Esophagus muscularis mucosa (tissue), 4 donors: ENCODE results near the gene POLR2E. TPM values are rescaled to one million over a fixed set of nuclear protein-coding genes. Genes with fewer than 3 reads are reported as not detected.
A peak's percentile ranks its signal among the peaks of the same experiment; 100 is the strongest.

Experiments
- DNase-seq: peaks from one replicate; pipeline ENCODE4 v3.0.0-alpha.2; 2017; ENCODE audit errors: extremely low spot score
- H3K27ac ChIP-seq, 4 donors: fragments of 200-600 bp; sonication (generic); replicated peaks in 1 of 4; 1 replicate in 3 of 4; 2 replicates in 1 of 4; pipeline ENCODE4 v1.5.1; 2016 to 2019; ENCODE audit warnings: mild to moderate bottlenecking in 1 of 4
- H3K27me3 ChIP-seq, 4 donors: fragments of 200-600 bp; sonication (generic); one replicate each; pipeline versions ENCODE4 v1.5.1 to v1.6.0; 2016 to 2019
- H3K36me3 ChIP-seq, 4 donors: fragments of 200-600 bp; sonication (generic); one replicate each; pipeline ENCODE4 v1.5.1; 2016 to 2019
- H3K4me1 ChIP-seq, 4 donors: fragments of 200-600 bp; sonication (generic); one replicate each; pipeline ENCODE4 v1.5.1; 2016 to 2019
- H3K4me3 ChIP-seq, 4 donors: fragments of 200-600 bp; sonication (generic); 1 replicate in 2 of 4; 2 replicates in 2 of 4; pipeline ENCODE4 v1.5.1; 2016 to 2019; ENCODE audit warnings: mild to moderate bottlenecking in 4 of 4, moderate library complexity in 1 of 4
- H3K9me3 ChIP-seq, 4 donors: fragments of 200-600 bp; sonication (generic); 1 replicate in 3 of 4; 2 replicates in 1 of 4; pipeline ENCODE4 v1.5.1; 2016 to 2019
- CTCF ChIP-seq, 3 experiments: fragments of 200-600 bp in 2 of 3; fragments of 450-650 bp in 1 of 3; sonication (generic) in 2 of 3; IDR thresholded peaks; one replicate each; pipeline ENCODE4 v1.5.1; 2017 to 2019; ENCODE audit warnings: antibody characterized with exemption in 3 of 3, mild to moderate bottlenecking in 2 of 3, moderate library complexity in 1 of 3
- EP300 ChIP-seq: sonication (generic); formaldehyde crosslinking; IDR thresholded peaks from one replicate; pipeline ENCODE4 v1.6.1; 2017; ENCODE audit warnings: antibody characterized with exemption
- POLR2A ChIP-seq: fragments of 450-650 bp; IDR thresholded peaks from one replicate; pipeline ENCODE4 v1.6.1; 2017; ENCODE audit warnings: antibody characterized with exemption, moderate library complexity, mild to moderate bottlenecking, low read depth
- POLR2AphosphoS5 ChIP-seq, 2 donors: sonication (generic); formaldehyde crosslinking; IDR thresholded peaks; one replicate each; pipeline ENCODE4 v1.6.1; 2017; ENCODE audit warnings: antibody characterized with exemption in 2 of 2
- WGBS: methylation state at CpG from one replicate; pipeline ENCODE4 v1.1.5; 2018; 5-methylcytosine and 5-hydroxymethylcytosine counted together
- intact Hi-C: fragments of 100-400 bp; cut with DNase I; formaldehyde crosslinking; loops from one replicate; pipeline ENCODE4 v1.15.1; 2023
- total RNA-seq, 4 donors: library from RNA; depleted of rRNA; stranded (reverse); fragments of >200 nt; gene quantifications; one replicate each; pipeline versions ENCODE4 v1.1.0 to v1.2.1, GENCODE V29; 2016

The POLR2E gene
- total RNA-seq, 4 donors from 2014 or later = 96.8 to 198 (median 135) TPM

GRCh38 chr19:1110809-1111640, 15.8 kb upstream of the POLR2E start:
- Histone ChIP-seq H3K9me3 (no peaks in the 10 kb centered on the region), H3K27me3 (no peaks in the 10 kb centered on the region), H3K36me3 (peaks cover 41 to 97% (median 91%) of the 10 kb centered on the region in 4 donors), H3K4me1 (peaks cover 28 to 59% (median 41%) of the 10 kb centered on the region in 4 donors), H3K27ac (peak overlapping the region; percentile 76 to 83 (median 77)), H3K4me3 (no peak overlapping the region)
- no peak for TF ChIP-seq CTCF (IDR thresholded peaks at IDR 0.05)
- TF ChIP-seq EP300 = no peak
- no peak for TF ChIP-seq POLR2A
- TF ChIP-seq POLR2AphosphoS5 (IDR thresholded peaks at IDR 0.05) = no peak
- 83% methylated on average over 12 of the region's 18 CpGs for WGBS
- no peak for DNase-seq
- intact Hi-C loops = loop anchor here (5.0 kb wide), 1 partner anchor 81 kb away; no protein-coding TSS in a partner anchor

- peaks cover 39 to 69% (median 52%) of the 10 kb centered on the region in 4 donors for H3K4me1 ChIP-seq
- DNase-seq = no peak
- no peaks in the 10 kb centered on the region for H3K9me3 ChIP-seq
- WGBS = 91% methylated on average over 32 of the region's 54 CpGs
- H3K27me3 ChIP-seq = no peaks in the 10 kb centered on the region
- H3K27ac ChIP-seq = peak overlapping the region in 1 of 4 donors; percentile 14
- no peak overlapping the region for H3K4me3 ChIP-seq
- intact Hi-C loops = loop anchor here (5.0 kb wide), 1 partner anchor 82 kb away; no protein-coding TSS in a partner anchor
- H3K36me3 ChIP-seq = peaks cover 39 to 90% (median 85%) of the 10 kb centered on the region in 4 donors
- TF ChIP-seq POLR2A (no peak), POLR2AphosphoS5 (IDR thresholded peaks at IDR 0.05) (peak in 1 of 2 donors; percentile 2), CTCF (IDR thresholded peaks at IDR 0.05) (no peak), EP300 (no peak)
Measured at GRCh38 chr19:1109697-1110671, 14.8 kb upstream of the POLR2E start.

- no peak overlapping the region for H3K27ac ChIP-seq
- intact Hi-C loops = no loop called here
- DNase-seq = no peak
- H3K4me1 ChIP-seq = peaks cover 40 to 65% (median 49%) of the 10 kb centered on the region in 4 donors
- peaks cover 36 to 81% (median 76%) of the 10 kb centered on the region in 4 donors for H3K36me3 ChIP-seq
- H3K27me3 ChIP-seq = no peaks in the 10 kb centered on the region
- no peak for TF ChIP-seq POLR2A
- TF ChIP-seq EP300 = no peak
- TF ChIP-seq POLR2AphosphoS5 (IDR thresholded peaks at IDR 0.05) = peak in 1 of 2 donors; percentile 7
- TF ChIP-seq CTCF (IDR thresholded peaks at IDR 0.05) = no peak
- no peaks in the 10 kb centered on the region for H3K9me3 ChIP-seq
- WGBS = 91% methylated on average over 32 of the region's 48 CpGs
- no peak overlapping the region for H3K4me3 ChIP-seq
Measured at GRCh38 chr19:1109032-1109551, 13.9 kb upstream of the POLR2E start.

GRCh38 chr19:1108291-1109031, 13.3 kb upstream of the POLR2E start:
- Histone ChIP-seq H3K4me3 (no peak overlapping the region), H3K4me1 (peaks cover 35 to 60% (median 44%) of the 10 kb centered on the region in 4 donors), H3K9me3 (no peaks in the 10 kb centered on the region), H3K36me3 (peaks cover 36 to 76% (median 72%) of the 10 kb centered on the region in 4 donors), H3K27me3 (no peaks in the 10 kb centered on the region), H3K27ac (no peak overlapping the region)
- intact Hi-C loops = no loop called here
- WGBS = 91% methylated on average over 44 of the region's 89 CpGs
- no peak for DNase-seq
- TF ChIP-seq POLR2AphosphoS5 (IDR thresholded peaks at IDR 0.05) (peak in 1 of 2 donors; percentile 9), POLR2A (no peak)
